Fibroblast of upper back skin (primary cell): Measurements from ENCODE around the gene SGMS2.
"Not testable (repeated sequence)": the region's sequence is repeated elsewhere in the genome, so short reads cannot be mapped to it uniquely, and the experiment has no call there.

Experiments
- DNase-seq: peaks from one replicate; pipeline ENCODE4 v3.0.0-alpha.2; 2013

SGMS2 gene

GRCh38 chr4:107870916-107871786 is 46.4 kb downstream of the SGMS2 start:
- DNase-seq, result no peak

GRCh38 chr4:107874024-107874423 is 49.3 kb downstream of the SGMS2 start:
- DNase-seq, result no peak

GRCh38 chr4:107876099-107876498 is 51.4 kb downstream of the SGMS2 start:
- DNase-seq, result no peak

GRCh38 chr4:107877361-107877760 is 52.6 kb downstream of the SGMS2 start:
- no peak for DNase-seq

GRCh38 chr4:107885865-107886264 is 61.1 kb downstream of the SGMS2 start:
- DNase-seq, result no peak

GRCh38 chr4:107888237-107888636 is 63.5 kb downstream of the SGMS2 start:
- DNase-seq, result no peak

- no peak for DNase-seq
These were observed 66.0 kb downstream of the SGMS2 start for GRCh38 chr4:107890779-107891178.

GRCh38 chr4:107891299-107891698 is 66.6 kb downstream of the SGMS2 start:
- DNase-seq, result no peak

- peak; percentile 25 for DNase-seq
These were observed 68.7 kb downstream of the SGMS2 start for GRCh38 chr4:107893171-107894137.

- DNase-seq, result no peak
These were observed 69.4 kb downstream of the SGMS2 start for GRCh38 chr4:107894138-107894603.

- peak; percentile 98 for DNase-seq
These were observed 71.5 kb downstream of the SGMS2 start for GRCh38 chr4:107896158-107896645.

GRCh38 chr4:107896646-107897045 is 71.9 kb downstream of the SGMS2 start:
- peak; percentile 76 for DNase-seq

GRCh38 chr4:107897823-107898222 is 73.1 kb downstream of the SGMS2 start:
- DNase-seq, result no peak

GRCh38 chr4:107900067-107900466 is 75.3 kb downstream of the SGMS2 start:
- DNase-seq, result no peak

- DNase-seq, result no peak
These were observed 75.8 kb downstream of the SGMS2 start for GRCh38 chr4:107900508-107900907.

GRCh38 chr4:107901213-107901934 is 76.6 kb downstream of the SGMS2 start:
- DNase-seq, result no peak

- DNase-seq, result no peak
These were observed 78.0 kb downstream of the SGMS2 start for GRCh38 chr4:107902715-107903114.

GRCh38 chr4:107905082-107905481 is 80.3 kb downstream of the SGMS2 start:
- DNase-seq, result not testable (repeated sequence)

- no peak for DNase-seq
These were observed 81.8 kb downstream of the SGMS2 start for GRCh38 chr4:107906458-107907100.

- no peak for DNase-seq
These were observed 83.6 kb downstream of the SGMS2 start for GRCh38 chr4:107908377-107908776.

GRCh38 chr4:107913283-107913899 is 88.7 kb downstream of the SGMS2 start:
- peak; percentile 69 for DNase-seq

GRCh38 chr4:107915220-107915619 is 90.5 kb downstream of the SGMS2 start:
- no peak for DNase-seq
